ENCODE measurements around the gene BRWD1. TPM values are rescaled to one million over a fixed set of nuclear protein-coding genes. Genes with fewer than 3 reads are reported as not detected.
A peak's percentile ranks its signal among the peaks of the same experiment; 100 is the strongest.

BRWD1 gene
- total and polyA plus RNA-seq, 2 of the 13 experiments (the other 11 are each of a cell fraction or from before 2014, with no cell fraction given), result 13.9 to 28.0 TPM

DNA sequence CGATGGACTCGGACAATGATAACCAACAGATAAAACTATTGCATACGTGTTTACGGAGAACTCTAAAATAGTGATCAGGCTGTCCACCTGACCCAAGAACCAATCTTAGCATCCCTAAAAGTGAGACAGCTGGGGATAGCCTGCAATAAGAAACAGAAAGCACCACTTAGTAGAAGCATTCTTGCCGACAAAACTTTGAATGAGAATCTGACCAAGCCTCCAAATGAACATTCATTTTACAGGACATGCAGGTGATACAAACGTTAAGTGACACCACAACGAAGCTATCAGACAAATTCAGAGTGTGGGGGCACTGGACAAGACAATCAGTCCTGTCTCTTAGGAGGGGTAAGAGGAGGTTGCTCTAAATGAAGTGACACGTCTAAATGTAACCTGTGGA is 131.4 kb downstream of the BRWD1 start:
- Histone ChIP-seq H3K9me3 (ENCODE audit: low read length) (no peaks in the 10 kb centered on the region), H3K4me1 (ENCODE audit: insufficient read depth, low read length) (peaks cover 32% of the 10 kb centered on the region), H3K4me3 (replicated peaks in 1 of 3; ENCODE audit: insufficient read depth in 1 of 3, low read depth in 2 of 3, low read length in 3 of 3) (peak overlapping the region; percentile 91 to 96 (median 92)), H3K4me2 (ENCODE audit: low read depth, low read length) (peak overlapping the region; percentile 95), H2AFZ (ENCODE audit: low read length) (no peak overlapping the region), H4K20me1 (ENCODE audit: insufficient read depth, low read length) (peaks cover 6% of the 10 kb centered on the region), H3K79me2 (ENCODE audit: insufficient read depth, low read length) (peaks cover 41% of the 10 kb centered on the region), H3K27ac (ENCODE audit: extremely low read length, insufficient read depth, low read length) (peak overlapping the region; percentile 82), H3K36me3 (replicated peaks in 1 of 2; ENCODE audit: control insufficient read depth in 1 of 2, insufficient read depth in 2 of 2, low read length in 2 of 2) (peaks cover 5 to 32% of the 10 kb centered on the region in 2 experiments; a peak in 4 of 5 replicates), H3K9ac (ENCODE audit: insufficient read depth, low read depth, low read length) (peak overlapping the region; percentile 99), H3K27me3 (ENCODE audit: control insufficient read depth in 1 of 2, insufficient read depth in 2 of 2, low read length in 2 of 2) (no peaks in the 10 kb centered on the region; a peak in 1 of 5 replicates)
- 16% methylated on average over 8 of the region's 8 CpGs for WGBS (ENCODE audit: low lambda C conversion rate)
- in situ Hi-C loops (cut with HindIII; ENCODE audit: extremely low pct_ligation_motif_present, low pct_unique_long_range_greater_than_20kb) (no loop called here), intact Hi-C loops (cut with micrococcal nuclease; ENCODE audit: unreplicated experiment) (no loop called here)
- ATAC-seq (no peak), FAIRE-seq (no peak), DNase-seq (ENCODE audit: low spot score) (no peak)
- POLR2A ChIA-PET, result no interaction called here
- TF ChIP-seq POLR2A (IDR thresholded peaks at IDR 0.05; ENCODE audit: insufficient read depth in 1 of 2, low read depth in 2 of 2, low read length in 2 of 2) (0 out of 4 replicates have a peak, but pooled peaks of 1 of the 2 experiments have one; percentile 28), TRIM22 (IDR thresholded peaks at IDR 0.05) (no peak), TGIF2 (CRISPR knock-in tag; IDR thresholded peaks at IDR 0.05) (0 out of 2 replicates have a peak, but pooled peaks have one; percentile 29), ZBTB7A (CRISPR knock-in tag; IDR thresholded peaks at IDR 0.05) (no peak), ZIK1 (CRISPR knock-in tag; IDR thresholded peaks at IDR 0.05; ENCODE audit: borderline replicate concordance, low read depth) (no peak)
- BruUV-seq (replicated peaks), result no TSS peak
- CTCF ChIA-PET (ENCODE audit: low intra/inter-chr PET ratio, low total read pairs), result no interaction called here

DNA sequence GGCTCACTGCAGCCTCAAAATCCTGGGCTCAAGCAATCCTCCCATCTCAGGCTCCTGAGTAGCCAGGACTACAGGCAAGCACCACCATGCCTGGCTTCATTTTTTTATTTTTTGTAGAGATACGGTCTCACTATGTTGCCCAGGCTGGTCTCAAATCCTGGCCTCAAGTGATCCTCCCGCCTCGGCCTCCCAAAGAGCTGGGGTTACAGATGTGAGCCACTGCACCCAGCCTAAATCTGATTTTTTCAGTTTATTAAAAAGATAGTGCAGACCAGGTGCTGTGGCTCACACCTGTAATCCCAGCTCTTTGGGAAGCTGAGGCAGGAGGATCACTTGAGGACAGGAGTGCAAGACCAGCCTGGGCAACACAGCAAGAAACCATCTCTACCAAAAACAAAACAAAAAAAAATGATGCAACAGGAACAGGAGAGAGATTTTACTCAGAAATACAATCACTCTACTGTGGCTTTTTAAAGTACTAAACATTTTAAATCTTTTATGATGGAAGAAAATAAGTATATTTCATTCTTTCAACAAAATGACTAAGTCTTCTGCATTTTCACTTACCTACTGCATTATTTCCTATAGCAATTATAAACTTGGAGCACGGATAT is 132.1 kb downstream of the BRWD1 start:
- TF ChIP-seq ZNF770 (CRISPR knock-in tag; IDR thresholded peaks at IDR 0.05) (peak; percentile 58; the same call in 1 of the 2 replicates), ZNF816 (CRISPR knock-in tag; IDR thresholded peaks at IDR 0.05; ENCODE audit: borderline replicate concordance) (no peak), ZNF263 (CRISPR knock-in tag; IDR thresholded peaks at IDR 0.05) (peak; percentile 63)

More for the DNA sequence above, 132.1 kb downstream of the BRWD1 start:
- FAIRE-seq (no peak), ATAC-seq (no peak), DNase-seq (ENCODE audit: low spot score) (no peak)
- Histone ChIP-seq H3K4me3 (replicated peaks in 1 of 3; ENCODE audit: insufficient read depth in 1 of 3, low read depth in 2 of 3, low read length in 3 of 3) (peak overlapping the region; percentile 91 to 96 (median 92); a peak in 5 of 6 replicates), H3K36me3 (replicated peaks in 1 of 2; ENCODE audit: control insufficient read depth in 1 of 2, insufficient read depth in 2 of 2, low read length in 2 of 2) (peaks cover 5 to 37% of the 10 kb centered on the region in 2 experiments; a peak in 4 of 5 replicates), H3K27me3 (ENCODE audit: control insufficient read depth in 1 of 2, insufficient read depth in 2 of 2, low read length in 2 of 2) (no peaks in the 10 kb centered on the region; a peak in 1 of 5 replicates), H3K9me3 (ENCODE audit: low read length) (no peaks in the 10 kb centered on the region), H3K79me2 (ENCODE audit: insufficient read depth, low read length) (peaks cover 41% of the 10 kb centered on the region), H2AFZ (ENCODE audit: low read length) (no peak overlapping the region), H4K20me1 (ENCODE audit: insufficient read depth, low read length) (peaks cover 6% of the 10 kb centered on the region), H3K4me2 (ENCODE audit: low read depth, low read length) (peak overlapping the region; percentile 95), H3K9ac (ENCODE audit: insufficient read depth, low read depth, low read length) (peak overlapping the region; percentile 99; the same call in 1 of the 2 replicates), H3K27ac (ENCODE audit: extremely low read length, insufficient read depth, low read length) (no peak overlapping the region), H3K4me1 (ENCODE audit: insufficient read depth, low read length) (peaks cover 32% of the 10 kb centered on the region)
- POLR2A ChIA-PET, result no interaction called here
- no TSS peak for BruUV-seq (replicated peaks)
- 76% methylated on average over 4 of the region's 4 CpGs for WGBS (ENCODE audit: low lambda C conversion rate)
- intact Hi-C loops (cut with micrococcal nuclease; ENCODE audit: unreplicated experiment), result no loop called here
- CTCF ChIA-PET (ENCODE audit: low intra/inter-chr PET ratio, low total read pairs), result no interaction called here
- in situ Hi-C loops (cut with HindIII; ENCODE audit: extremely low pct_ligation_motif_present, low pct_unique_long_range_greater_than_20kb), result no loop called here
